Measurements from ENCODE around the gene ANXA3.
A peak's percentile ranks its signal among the peaks of the same experiment; 100 is the strongest.

Gene ANXA3

DNA sequence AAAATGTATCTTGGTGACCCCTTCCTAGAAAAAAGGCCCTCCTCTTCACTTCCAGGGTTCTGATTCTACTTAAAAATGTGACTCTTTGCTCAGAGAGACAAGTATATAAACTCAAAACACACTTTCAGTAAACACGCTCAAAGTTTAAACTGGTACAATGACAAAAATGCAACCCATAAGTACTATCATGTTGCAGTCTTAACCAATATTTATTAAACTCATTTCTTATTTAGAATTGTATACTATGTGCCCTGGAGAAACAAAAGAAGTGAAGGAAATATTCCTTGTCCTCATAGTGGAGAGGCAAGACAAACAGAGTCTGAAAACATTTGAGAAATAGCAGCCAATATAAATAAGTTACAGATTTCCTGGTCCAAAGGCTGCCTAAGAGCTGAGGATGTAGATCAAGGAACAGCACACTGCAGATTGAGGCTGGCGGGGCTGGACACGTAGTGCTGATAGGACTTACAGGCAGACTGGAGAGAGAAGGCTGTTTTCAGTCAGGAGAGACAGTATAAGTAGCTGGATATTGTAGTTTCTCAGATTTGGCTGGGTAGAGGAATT lies 39.1 kb upstream of the ANXA3 start:
- H3K79me1 ChIP-seq (ENCODE audit: low read length), result no peaks in the 10 kb centered on the region
- H3K18ac ChIP-seq (ENCODE audit: low read length), result no peak overlapping the region
- no peak overlapping the region for H2AK5ac ChIP-seq (ENCODE audit: low read length)
- H3K36me3 ChIP-seq (ENCODE audit: control insufficient read depth, insufficient read depth, low read length), result peaks cover 2% of the 10 kb centered on the region
- no peaks in the 10 kb centered on the region for H3K4me1 ChIP-seq (ENCODE audit: control insufficient read depth, low read depth, low read length)
- H4K8ac ChIP-seq (ENCODE audit: low read depth, low read length), result no peak overlapping the region
- DNase-seq, result no peak
- no peak overlapping the region for H2BK5ac ChIP-seq (ENCODE audit: low read length)
- no peaks in the 10 kb centered on the region for H3K27me3 ChIP-seq (ENCODE audit: insufficient read depth, low read length, poor library complexity)
- H3K79me2 ChIP-seq (ENCODE audit: control insufficient read depth, insufficient read depth, low read length), result no peaks in the 10 kb centered on the region
- H2BK120ac ChIP-seq (ENCODE audit: low read depth, low read length), result no peak overlapping the region
- H3K4me3 ChIP-seq (ENCODE audit: low read length), result no peak overlapping the region
- WGBS (ENCODE audit: extremely low coverage, insufficient coverage, low lambda C conversion rate), result no CpG with 5 or more reads among the region's 3 CpGs
- H2BK15ac ChIP-seq (replicated peaks; ENCODE audit: low read depth), result no peak overlapping the region
- H3K9ac ChIP-seq (ENCODE audit: low read length), result no peak overlapping the region
- no peak overlapping the region for H3K56ac ChIP-seq (ENCODE audit: low read length)
- no peak overlapping the region for H3K27ac ChIP-seq (ENCODE audit: low read depth, low read length)
- H3K23ac ChIP-seq (ENCODE audit: low read length), result no peak overlapping the region
- H3K4me2 ChIP-seq (ENCODE audit: low read length), result no peak overlapping the region
- no peak overlapping the region for H3K4ac ChIP-seq (ENCODE audit: low read depth, low read length)
- no peak overlapping the region for H4K5ac ChIP-seq (ENCODE audit: low read length)

GRCh38 chr4:78513411-78513975 lies 38.1 kb upstream of the ANXA3 start:
- H3K79me1 ChIP-seq (ENCODE audit: low read length), result no peaks in the 10 kb centered on the region
- H2BK15ac ChIP-seq (replicated peaks; ENCODE audit: low read depth), result no peak overlapping the region
- H3K56ac ChIP-seq (ENCODE audit: low read length), result no peak overlapping the region
- no peak overlapping the region for H2AK5ac ChIP-seq (ENCODE audit: low read length)
- no peak overlapping the region for H4K5ac ChIP-seq (ENCODE audit: low read length)
- no peak overlapping the region for H4K8ac ChIP-seq (ENCODE audit: low read depth, low read length)
- WGBS (ENCODE audit: extremely low coverage, insufficient coverage, low lambda C conversion rate), result no CpG with 5 or more reads among the region's 3 CpGs
- no peaks in the 10 kb centered on the region for H3K4me1 ChIP-seq (ENCODE audit: control insufficient read depth, low read depth, low read length)
- no peak overlapping the region for H3K4ac ChIP-seq (ENCODE audit: low read depth, low read length)
- H3K4me2 ChIP-seq (ENCODE audit: low read length), result no peak overlapping the region
- H3K23ac ChIP-seq (ENCODE audit: low read length), result no peak overlapping the region
- H3K18ac ChIP-seq (ENCODE audit: low read length), result no peak overlapping the region
- H3K79me2 ChIP-seq (ENCODE audit: control insufficient read depth, insufficient read depth, low read length), result no peaks in the 10 kb centered on the region
- H3K36me3 ChIP-seq (ENCODE audit: control insufficient read depth, insufficient read depth, low read length), result peaks cover 2% of the 10 kb centered on the region
- H3K27me3 ChIP-seq (ENCODE audit: insufficient read depth, low read length, poor library complexity), result no peaks in the 10 kb centered on the region
- no peak overlapping the region for H3K9ac ChIP-seq (ENCODE audit: low read length)
- H2BK5ac ChIP-seq (ENCODE audit: low read length), result no peak overlapping the region
- H3K27ac ChIP-seq (ENCODE audit: low read depth, low read length), result no peak overlapping the region
- no peak overlapping the region for H2BK120ac ChIP-seq (ENCODE audit: low read depth, low read length)
- H3K4me3 ChIP-seq (ENCODE audit: low read length), result no peak overlapping the region
- no peak for DNase-seq

DNA sequence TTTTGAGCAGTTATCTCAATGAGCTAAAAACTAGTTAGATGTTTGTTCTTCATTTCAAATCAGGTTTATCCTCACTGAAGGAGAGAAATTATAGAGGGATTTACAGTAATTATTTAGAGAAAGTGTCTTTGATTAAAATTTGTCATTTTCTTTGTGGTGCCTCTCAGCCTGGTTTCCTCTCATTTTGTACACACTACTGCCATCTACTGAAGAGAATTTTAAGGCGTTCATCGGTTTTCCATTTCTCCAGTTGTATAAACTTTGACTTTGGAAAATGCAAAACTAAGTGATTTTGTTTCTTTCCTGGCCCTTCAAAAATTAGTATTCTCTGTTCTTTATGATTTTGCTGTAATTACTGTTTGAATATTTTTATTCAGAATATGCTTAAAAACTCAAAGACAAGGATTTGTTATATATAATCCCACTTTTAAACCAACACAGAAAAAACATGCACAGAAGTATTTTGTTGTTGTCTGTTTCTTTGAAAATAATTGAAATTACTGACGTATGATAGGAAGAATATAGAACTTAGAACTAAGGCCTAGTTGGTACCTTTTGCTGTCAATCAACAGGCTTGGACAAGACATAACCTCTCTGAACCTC lies 34.4 kb upstream of the ANXA3 start:
- H3K4me3 ChIP-seq (ENCODE audit: low read length), result no peak overlapping the region
- H3K36me3 ChIP-seq (ENCODE audit: control insufficient read depth, insufficient read depth, low read length), result no peaks in the 10 kb centered on the region
- H3K4me1 ChIP-seq (ENCODE audit: control insufficient read depth, low read depth, low read length), result no peaks in the 10 kb centered on the region
- H3K27me3 ChIP-seq (ENCODE audit: insufficient read depth, low read length, poor library complexity), result no peaks in the 10 kb centered on the region
- no peak overlapping the region for H3K4ac ChIP-seq (ENCODE audit: low read depth, low read length)
- H3K79me1 ChIP-seq (ENCODE audit: low read length), result no peaks in the 10 kb centered on the region
- no peak overlapping the region for H4K5ac ChIP-seq (ENCODE audit: low read length)
- DNase-seq, result peak; percentile 34
- no peak overlapping the region for H3K4me2 ChIP-seq (ENCODE audit: low read length)
- H2BK5ac ChIP-seq (ENCODE audit: low read length), result no peak overlapping the region
- WGBS (ENCODE audit: extremely low coverage, insufficient coverage, low lambda C conversion rate), result no CpG with 5 or more reads among the region's 3 CpGs
- H3K79me2 ChIP-seq (ENCODE audit: control insufficient read depth, insufficient read depth, low read length), result no peaks in the 10 kb centered on the region
- H3K56ac ChIP-seq (ENCODE audit: low read length), result no peak overlapping the region
- H3K18ac ChIP-seq (ENCODE audit: low read length), result no peak overlapping the region
- no peak overlapping the region for H4K8ac ChIP-seq (ENCODE audit: low read depth, low read length)
- H3K27ac ChIP-seq (ENCODE audit: low read depth, low read length), result no peak overlapping the region
- no peak overlapping the region for H2BK120ac ChIP-seq (ENCODE audit: low read depth, low read length)
- H2AK5ac ChIP-seq (ENCODE audit: low read length), result no peak overlapping the region
- no peak overlapping the region for H3K9ac ChIP-seq (ENCODE audit: low read length)
- no peak overlapping the region for H3K23ac ChIP-seq (ENCODE audit: low read length)
- H2BK15ac ChIP-seq (replicated peaks; ENCODE audit: low read depth), result no peak overlapping the region

DNA sequence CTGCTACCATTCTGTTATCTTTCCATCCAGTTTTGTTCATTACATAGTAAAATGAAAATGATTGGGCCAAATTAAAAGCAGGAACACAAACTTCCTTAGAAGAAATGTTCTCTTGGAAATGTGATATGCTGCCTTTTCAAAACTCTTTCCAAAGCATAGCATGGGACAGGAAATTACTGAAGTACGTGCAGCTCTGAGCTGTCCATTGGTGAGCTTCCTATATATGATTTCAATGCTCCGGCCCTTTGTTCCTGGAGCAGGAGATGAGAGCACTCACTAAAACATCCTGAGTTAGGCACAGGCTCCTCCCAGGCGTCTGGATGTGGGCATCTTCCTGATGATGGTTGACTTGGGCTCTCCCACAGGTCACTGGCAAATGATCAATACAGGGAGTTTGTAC lies 33.0 kb upstream of the ANXA3 start:
- Histone ChIP-seq H3K36me3 (ENCODE audit: control insufficient read depth, insufficient read depth, low read length) (no peaks in the 10 kb centered on the region), H3K4ac (ENCODE audit: low read depth, low read length) (no peak overlapping the region), H3K79me2 (ENCODE audit: control insufficient read depth, insufficient read depth, low read length) (no peaks in the 10 kb centered on the region), H3K56ac (ENCODE audit: low read length) (no peak overlapping the region), H3K4me3 (ENCODE audit: low read length) (no peak overlapping the region), H4K5ac (ENCODE audit: low read length) (no peak overlapping the region), H4K8ac (ENCODE audit: low read depth, low read length) (no peak overlapping the region), H2AK5ac (ENCODE audit: low read length) (no peak overlapping the region), H3K18ac (ENCODE audit: low read length) (no peak overlapping the region), H3K27me3 (ENCODE audit: insufficient read depth, low read length, poor library complexity) (no peaks in the 10 kb centered on the region), H2BK15ac (replicated peaks; ENCODE audit: low read depth) (no peak overlapping the region), H3K27ac (ENCODE audit: low read depth, low read length) (no peak overlapping the region), H3K4me2 (ENCODE audit: low read length) (no peak overlapping the region), H3K4me1 (ENCODE audit: control insufficient read depth, low read depth, low read length) (no peaks in the 10 kb centered on the region), H3K9ac (ENCODE audit: low read length) (no peak overlapping the region), H2BK5ac (ENCODE audit: low read length) (no peak overlapping the region), H2BK120ac (ENCODE audit: low read depth, low read length) (no peak overlapping the region), H3K79me1 (ENCODE audit: low read length) (no peaks in the 10 kb centered on the region), H3K23ac (ENCODE audit: low read length) (no peak overlapping the region)
- DNase-seq, result no peak
- WGBS (ENCODE audit: extremely low coverage, insufficient coverage, low lambda C conversion rate), result no CpG with 5 or more reads among the region's 3 CpGs

- Histone ChIP-seq H3K79me2 (ENCODE audit: control insufficient read depth, insufficient read depth, low read length) (no peaks in the 10 kb centered on the region), H3K56ac (ENCODE audit: low read length) (no peak overlapping the region), H3K4me1 (ENCODE audit: control insufficient read depth, low read depth, low read length) (no peaks in the 10 kb centered on the region), H3K9ac (ENCODE audit: low read length) (no peak overlapping the region), H3K79me1 (ENCODE audit: low read length) (no peaks in the 10 kb centered on the region), H2BK120ac (ENCODE audit: low read depth, low read length) (no peak overlapping the region), H3K27ac (ENCODE audit: low read depth, low read length) (no peak overlapping the region), H3K36me3 (ENCODE audit: control insufficient read depth, insufficient read depth, low read length) (peaks cover 2% of the 10 kb centered on the region), H2BK15ac (replicated peaks; ENCODE audit: low read depth) (no peak overlapping the region), H3K23ac (ENCODE audit: low read length) (no peak overlapping the region), H3K27me3 (ENCODE audit: insufficient read depth, low read length, poor library complexity) (no peaks in the 10 kb centered on the region), H4K5ac (ENCODE audit: low read length) (no peak overlapping the region), H3K4me2 (ENCODE audit: low read length) (no peak overlapping the region), H4K8ac (ENCODE audit: low read depth, low read length) (no peak overlapping the region), H3K4ac (ENCODE audit: low read depth, low read length) (no peak overlapping the region), H2AK5ac (ENCODE audit: low read length) (no peak overlapping the region), H3K18ac (ENCODE audit: low read length) (no peak overlapping the region), H3K4me3 (ENCODE audit: low read length) (no peak overlapping the region), H2BK5ac (ENCODE audit: low read length) (no peak overlapping the region)
- 100% methylated on average over 2 of the region's 3 CpGs for WGBS (ENCODE audit: extremely low coverage, insufficient coverage, low lambda C conversion rate)
- no peak for DNase-seq
These were observed 31.6 kb upstream of the ANXA3 start for GRCh38 chr4:78519962-78520361.

DNA sequence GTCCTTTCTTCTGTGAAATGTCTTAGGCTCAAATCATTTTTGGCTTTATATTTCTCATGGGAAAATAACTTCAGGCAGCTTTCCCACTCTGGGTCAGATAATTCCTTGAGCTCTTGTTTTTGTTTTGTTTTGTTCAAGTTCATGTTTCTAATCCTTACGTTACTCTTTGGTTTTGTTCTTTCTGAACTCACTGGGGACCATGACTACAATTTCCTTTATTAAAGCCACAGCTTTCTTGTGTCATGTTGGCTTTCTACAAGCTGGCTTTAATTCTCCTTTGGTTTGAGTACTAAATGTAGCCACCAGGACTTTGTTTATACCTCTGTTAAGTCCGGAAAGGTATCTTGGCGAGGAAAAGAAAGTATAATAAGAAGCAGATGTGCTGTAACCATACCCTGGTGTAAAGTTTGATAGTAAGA lies 30.8 kb upstream of the ANXA3 start:
- Histone ChIP-seq H3K18ac (ENCODE audit: low read length) (no peak overlapping the region), H3K4me3 (ENCODE audit: low read length) (no peak overlapping the region), H3K79me2 (ENCODE audit: control insufficient read depth, insufficient read depth, low read length) (no peaks in the 10 kb centered on the region), H3K23ac (ENCODE audit: low read length) (no peak overlapping the region), H4K5ac (ENCODE audit: low read length) (no peak overlapping the region), H2AK5ac (ENCODE audit: low read length) (no peak overlapping the region), H3K4me1 (ENCODE audit: control insufficient read depth, low read depth, low read length) (no peaks in the 10 kb centered on the region), H3K9ac (ENCODE audit: low read length) (no peak overlapping the region), H3K56ac (ENCODE audit: low read length) (no peak overlapping the region), H3K27me3 (ENCODE audit: insufficient read depth, low read length, poor library complexity) (no peaks in the 10 kb centered on the region), H2BK15ac (replicated peaks; ENCODE audit: low read depth) (no peak overlapping the region), H3K4ac (ENCODE audit: low read depth, low read length) (no peak overlapping the region), H3K27ac (ENCODE audit: low read depth, low read length) (no peak overlapping the region), H3K4me2 (ENCODE audit: low read length) (no peak overlapping the region), H4K8ac (ENCODE audit: low read depth, low read length) (no peak overlapping the region), H3K79me1 (ENCODE audit: low read length) (no peaks in the 10 kb centered on the region), H3K36me3 (ENCODE audit: control insufficient read depth, insufficient read depth, low read length) (peaks cover 2% of the 10 kb centered on the region), H2BK120ac (ENCODE audit: low read depth, low read length) (no peak overlapping the region), H2BK5ac (ENCODE audit: low read length) (no peak overlapping the region)
- no peak for DNase-seq
- WGBS (ENCODE audit: extremely low coverage, insufficient coverage, low lambda C conversion rate), result no CpG with 5 or more reads among the region's 3 CpGs
